OCI-LY3 (cell line): ENCODE results near the gene SETBP1.

Experiments used
- EZH2phosphoT487 ChIP-seq: fragments of 200-600 bp; shearing (Covaris generic); IDR thresholded peaks from 2 replicates; pipeline ENCODE4 v1.6.1; 2018; ENCODE audit warnings: antibody characterized with exemption, mixed run types, low read depth
- TF ChIP-seq, protein P1 (sequence below): fragments of 200-600, 300-600 bp; sonication (generic); IDR thresholded peaks from 2 replicates; pipeline ENCODE4 v1.5.1; 2014; ENCODE audit warnings: antibody characterized with exemption, low read length, low read depth

GRCh38 chr18:44729631-44730101 is 49.0 kb downstream of the SETBP1 start:
- TF ChIP-seq, protein P1, sequence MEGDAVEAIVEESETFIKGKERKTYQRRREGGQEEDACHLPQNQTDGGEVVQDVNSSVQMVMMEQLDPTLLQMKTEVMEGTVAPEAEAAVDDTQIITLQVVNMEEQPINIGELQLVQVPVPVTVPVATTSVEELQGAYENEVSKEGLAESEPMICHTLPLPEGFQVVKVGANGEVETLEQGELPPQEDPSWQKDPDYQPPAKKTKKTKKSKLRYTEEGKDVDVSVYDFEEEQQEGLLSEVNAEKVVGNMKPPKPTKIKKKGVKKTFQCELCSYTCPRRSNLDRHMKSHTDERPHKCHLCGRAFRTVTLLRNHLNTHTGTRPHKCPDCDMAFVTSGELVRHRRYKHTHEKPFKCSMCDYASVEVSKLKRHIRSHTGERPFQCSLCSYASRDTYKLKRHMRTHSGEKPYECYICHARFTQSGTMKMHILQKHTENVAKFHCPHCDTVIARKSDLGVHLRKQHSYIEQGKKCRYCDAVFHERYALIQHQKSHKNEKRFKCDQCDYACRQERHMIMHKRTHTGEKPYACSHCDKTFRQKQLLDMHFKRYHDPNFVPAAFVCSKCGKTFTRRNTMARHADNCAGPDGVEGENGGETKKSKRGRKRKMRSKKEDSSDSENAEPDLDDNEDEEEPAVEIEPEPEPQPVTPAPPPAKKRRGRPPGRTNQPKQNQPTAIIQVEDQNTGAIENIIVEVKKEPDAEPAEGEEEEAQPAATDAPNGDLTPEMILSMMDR = no peak
- no peak for TF ChIP-seq EZH2phosphoT487
